ENCODE measurements around the gene HHATL.

DNA sequence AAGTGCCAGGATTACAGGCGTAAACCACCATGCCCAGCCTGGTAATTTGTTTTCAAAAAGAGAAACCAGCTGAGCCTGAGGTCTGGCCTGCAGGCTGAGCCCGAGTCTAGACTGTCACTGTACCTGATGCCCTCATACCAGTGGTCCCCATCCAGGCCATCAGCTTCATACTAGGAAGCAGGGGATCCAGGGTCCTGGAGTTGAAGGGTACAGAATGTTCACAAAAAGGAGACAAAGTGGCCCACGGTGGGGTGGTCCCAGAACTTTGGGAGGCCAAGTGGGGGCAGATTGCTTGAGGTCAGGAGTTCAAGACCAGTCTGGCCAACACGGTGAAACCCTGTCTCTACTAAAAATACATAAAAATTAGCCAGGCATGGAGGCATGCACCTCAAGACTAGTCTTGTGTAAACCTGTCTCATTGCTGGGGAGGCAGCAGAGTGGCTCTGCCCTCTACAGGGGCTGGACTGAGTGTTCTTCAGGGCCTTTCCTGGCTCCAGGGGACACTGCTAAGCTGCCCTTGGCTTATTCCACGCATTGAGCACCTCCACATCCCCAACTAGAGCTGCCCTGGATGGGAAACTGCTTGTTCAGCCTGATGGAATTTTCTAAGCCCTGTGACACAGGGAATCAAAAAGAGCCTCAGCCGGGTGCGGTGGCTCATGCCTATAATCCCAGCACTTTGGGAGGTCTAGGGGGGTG lies 7.9 kb upstream of the HHATL start:
- TF ChIP-seq, protein P1, sequence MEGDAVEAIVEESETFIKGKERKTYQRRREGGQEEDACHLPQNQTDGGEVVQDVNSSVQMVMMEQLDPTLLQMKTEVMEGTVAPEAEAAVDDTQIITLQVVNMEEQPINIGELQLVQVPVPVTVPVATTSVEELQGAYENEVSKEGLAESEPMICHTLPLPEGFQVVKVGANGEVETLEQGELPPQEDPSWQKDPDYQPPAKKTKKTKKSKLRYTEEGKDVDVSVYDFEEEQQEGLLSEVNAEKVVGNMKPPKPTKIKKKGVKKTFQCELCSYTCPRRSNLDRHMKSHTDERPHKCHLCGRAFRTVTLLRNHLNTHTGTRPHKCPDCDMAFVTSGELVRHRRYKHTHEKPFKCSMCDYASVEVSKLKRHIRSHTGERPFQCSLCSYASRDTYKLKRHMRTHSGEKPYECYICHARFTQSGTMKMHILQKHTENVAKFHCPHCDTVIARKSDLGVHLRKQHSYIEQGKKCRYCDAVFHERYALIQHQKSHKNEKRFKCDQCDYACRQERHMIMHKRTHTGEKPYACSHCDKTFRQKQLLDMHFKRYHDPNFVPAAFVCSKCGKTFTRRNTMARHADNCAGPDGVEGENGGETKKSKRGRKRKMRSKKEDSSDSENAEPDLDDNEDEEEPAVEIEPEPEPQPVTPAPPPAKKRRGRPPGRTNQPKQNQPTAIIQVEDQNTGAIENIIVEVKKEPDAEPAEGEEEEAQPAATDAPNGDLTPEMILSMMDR (conservative IDR thresholded peaks at IDR 0.05), result no peak
- TF ChIP-seq ZFX (IDR thresholded peaks at IDR 0.05), result no peak
